LNCaP clone FGC (cell line): ENCODE data around the gene WNT3.
A peak's percentile ranks its signal among the peaks of the same experiment; 100 is the strongest.
"Not testable (repeated sequence)": the region's sequence is repeated elsewhere in the genome, so short reads cannot be mapped to it uniquely, and the experiment has no call there.

Source experiments
- DNase-seq: peaks from one replicate; pipeline ENCODE4 v3.0.0-alpha.2; 2011; ENCODE audit warnings: low read depth
- H3K4me3 ChIP-seq: 2 replicates; pipeline ENCODE4 v1.5.1; 2011; ENCODE audit warnings: mild to moderate bottlenecking, low read depth, low read length, control low read depth
- CTCF ChIP-seq: IDR thresholded peaks from 2 replicates; pipeline ENCODE4 v1.5.1; 2012; ENCODE audit warnings: mild to moderate bottlenecking; ENCODE audit not compliant: control insufficient read depth, insufficient read depth; ENCODE audit errors: extremely low read depth

Gene WNT3

GRCh38 chr17:46848534-46848933, 30.0 kb upstream of the WNT3 start:
- no peak for TF ChIP-seq CTCF
- H3K4me3 ChIP-seq, result no peak overlapping the region
- no peak for DNase-seq

- no peak overlapping the region for H3K4me3 ChIP-seq
- TF ChIP-seq CTCF, result no peak
- DNase-seq, result no peak
Observed at GRCh38 chr17:46847204-46848191, 29.0 kb upstream of the WNT3 start.

GRCh38 chr17:46842835-46843234, 24.3 kb upstream of the WNT3 start:
- DNase-seq, result no peak

GRCh38 chr17:46841561-46842379, 23.3 kb upstream of the WNT3 start:
- no peak for DNase-seq
- no peak overlapping the region for H3K4me3 ChIP-seq
- TF ChIP-seq CTCF, result peak; percentile 79

More at GRCh38 chr17:46842835-46843234, 24.3 kb upstream of the WNT3 start:
- peak; percentile 36; the same call in 1 of the 2 replicates for TF ChIP-seq CTCF
- H3K4me3 ChIP-seq, result no peak overlapping the region

GRCh38 chr17:46840596-46840995, 22.1 kb upstream of the WNT3 start:
- not testable (repeated sequence) for DNase-seq

GRCh38 chr17:46839211-46839610, 20.7 kb upstream of the WNT3 start:
- no peak overlapping the region for H3K4me3 ChIP-seq
- DNase-seq, result no peak
- TF ChIP-seq CTCF, result no peak

More at GRCh38 chr17:46840596-46840995, 22.1 kb upstream of the WNT3 start:
- not testable (repeated sequence) for H3K4me3 ChIP-seq

GRCh38 chr17:46837521-46837920, 19.0 kb upstream of the WNT3 start:
- DNase-seq, result no peak
- H3K4me3 ChIP-seq, result no peak overlapping the region
- TF ChIP-seq CTCF, result no peak
